ENCODE data around the gene GEMIN8.

Gene GEMIN8

GRCh38 chrX:14026121-14026520, 3.6 kb downstream of the GEMIN8 start:
- TF ChIP-seq CTCF (IDR thresholded peaks at IDR 0.05): no peak
- Histone ChIP-seq H3K79me2 (no peaks in the 10 kb centered on the region), H3K4me1 (peaks cover 2% of the 10 kb centered on the region), H2AFZ (no peak overlapping the region), H3K9ac (no peak overlapping the region), H3K4me3 (ENCODE audit: low read depth, low read length) (no peak overlapping the region), H3K9me3 (ENCODE audit: control insufficient read depth, low read length) (no peaks in the 10 kb centered on the region), H3K4me2 (ENCODE audit: low read length) (no peak overlapping the region), H3K27ac (no peak overlapping the region), H3K36me3 (ENCODE audit: control insufficient read depth, insufficient read depth, low read length) (no peaks in the 10 kb centered on the region), H3K27me3 (ENCODE audit: control insufficient read depth, insufficient read depth, low read length) (no peaks in the 10 kb centered on the region)

GRCh38 chrX:14022019-14022418, 7.7 kb downstream of the GEMIN8 start:
- H3K4me2 ChIP-seq (ENCODE audit: low read length): no peak overlapping the region
- no peak overlapping the region for H3K4me3 ChIP-seq (ENCODE audit: low read depth, low read length)
- no peaks in the 10 kb centered on the region for H3K9me3 ChIP-seq (ENCODE audit: control insufficient read depth, low read length)
- no peaks in the 10 kb centered on the region for H3K36me3 ChIP-seq (ENCODE audit: control insufficient read depth, insufficient read depth, low read length)
- no peaks in the 10 kb centered on the region for H3K79me2 ChIP-seq
- no peak overlapping the region for H3K27ac ChIP-seq
- no peak overlapping the region for H3K9ac ChIP-seq
- TF ChIP-seq CTCF (IDR thresholded peaks at IDR 0.05): no peak
- no peak overlapping the region for H2AFZ ChIP-seq
- no peaks in the 10 kb centered on the region for H3K27me3 ChIP-seq (ENCODE audit: control insufficient read depth, insufficient read depth, low read length)
- peaks cover under 1% of the 10 kb centered on the region for H3K4me1 ChIP-seq

GRCh38 chrX:14017399-14017798, 12.3 kb downstream of the GEMIN8 start:
- H3K36me3 ChIP-seq (ENCODE audit: control insufficient read depth, insufficient read depth, low read length): no peaks in the 10 kb centered on the region
- no peaks in the 10 kb centered on the region for H3K79me2 ChIP-seq
- no peaks in the 10 kb centered on the region for H3K9me3 ChIP-seq (ENCODE audit: control insufficient read depth, low read length)
- no peak overlapping the region for H3K4me3 ChIP-seq (ENCODE audit: low read depth, low read length)
- H3K27ac ChIP-seq: no peak overlapping the region
- H2AFZ ChIP-seq: no peak overlapping the region
- H3K4me2 ChIP-seq (ENCODE audit: low read length): no peak overlapping the region
- TF ChIP-seq CTCF (IDR thresholded peaks at IDR 0.05): no peak
- no peak overlapping the region for H3K9ac ChIP-seq
- H3K27me3 ChIP-seq (ENCODE audit: control insufficient read depth, insufficient read depth, low read length): no peaks in the 10 kb centered on the region
- no peaks in the 10 kb centered on the region for H3K4me1 ChIP-seq

- Histone ChIP-seq H3K9ac (no peak overlapping the region), H3K4me2 (ENCODE audit: low read length) (no peak overlapping the region), H3K79me2 (no peaks in the 10 kb centered on the region), H3K4me3 (ENCODE audit: low read depth, low read length) (no peak overlapping the region), H3K36me3 (ENCODE audit: control insufficient read depth, insufficient read depth, low read length) (no peaks in the 10 kb centered on the region), H3K27ac (no peak overlapping the region), H3K4me1 (no peaks in the 10 kb centered on the region), H2AFZ (no peak overlapping the region), H3K9me3 (ENCODE audit: control insufficient read depth, low read length) (no peaks in the 10 kb centered on the region), H3K27me3 (ENCODE audit: control insufficient read depth, insufficient read depth, low read length) (no peaks in the 10 kb centered on the region)
- TF ChIP-seq CTCF (IDR thresholded peaks at IDR 0.05): no peak
Observed at GRCh38 chrX:14015941-14016340, 13.8 kb downstream of the GEMIN8 start.

GRCh38 chrX:14015294-14015693, 14.4 kb downstream of the GEMIN8 start:
- Histone ChIP-seq H3K4me1 (no peaks in the 10 kb centered on the region), H3K9me3 (ENCODE audit: control insufficient read depth, low read length) (no peaks in the 10 kb centered on the region), H3K27ac (no peak overlapping the region), H3K4me2 (ENCODE audit: low read length) (no peak overlapping the region), H2AFZ (no peak overlapping the region), H3K27me3 (ENCODE audit: control insufficient read depth, insufficient read depth, low read length) (no peaks in the 10 kb centered on the region), H3K4me3 (ENCODE audit: low read depth, low read length) (no peak overlapping the region), H3K9ac (no peak overlapping the region), H3K79me2 (no peaks in the 10 kb centered on the region), H3K36me3 (ENCODE audit: control insufficient read depth, insufficient read depth, low read length) (no peaks in the 10 kb centered on the region)
- TF ChIP-seq CTCF (IDR thresholded peaks at IDR 0.05): no peak

Measured in parathyroid adenoma (tissue), 2 donors.